Measurements from ENCODE around the gene PPM1J.
A peak's percentile ranks its signal among the peaks of the same experiment; 100 is the strongest.

Gene PPM1J

DNA sequence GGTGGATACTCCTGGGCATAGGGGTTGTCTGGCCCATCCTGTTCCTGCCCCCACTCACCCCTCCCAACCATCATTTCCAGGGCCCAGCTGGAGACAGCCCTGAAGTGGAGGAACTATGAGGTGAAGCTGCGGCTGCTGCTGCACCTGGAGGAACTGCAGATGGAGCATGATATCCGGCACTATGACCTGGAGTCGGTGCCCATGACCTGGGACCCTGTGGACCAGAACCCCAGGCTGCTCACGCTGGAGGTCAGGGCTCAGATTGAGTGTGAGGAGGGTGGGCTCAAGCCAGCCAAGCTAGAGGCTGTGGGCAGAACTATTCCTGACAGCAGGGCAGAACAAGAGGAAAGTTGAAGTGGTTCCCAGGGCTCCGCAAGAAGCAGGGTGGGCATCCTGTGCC, 22.5 kb downstream of the PPM1J start:
- TF ChIP-seq, protein P1, sequence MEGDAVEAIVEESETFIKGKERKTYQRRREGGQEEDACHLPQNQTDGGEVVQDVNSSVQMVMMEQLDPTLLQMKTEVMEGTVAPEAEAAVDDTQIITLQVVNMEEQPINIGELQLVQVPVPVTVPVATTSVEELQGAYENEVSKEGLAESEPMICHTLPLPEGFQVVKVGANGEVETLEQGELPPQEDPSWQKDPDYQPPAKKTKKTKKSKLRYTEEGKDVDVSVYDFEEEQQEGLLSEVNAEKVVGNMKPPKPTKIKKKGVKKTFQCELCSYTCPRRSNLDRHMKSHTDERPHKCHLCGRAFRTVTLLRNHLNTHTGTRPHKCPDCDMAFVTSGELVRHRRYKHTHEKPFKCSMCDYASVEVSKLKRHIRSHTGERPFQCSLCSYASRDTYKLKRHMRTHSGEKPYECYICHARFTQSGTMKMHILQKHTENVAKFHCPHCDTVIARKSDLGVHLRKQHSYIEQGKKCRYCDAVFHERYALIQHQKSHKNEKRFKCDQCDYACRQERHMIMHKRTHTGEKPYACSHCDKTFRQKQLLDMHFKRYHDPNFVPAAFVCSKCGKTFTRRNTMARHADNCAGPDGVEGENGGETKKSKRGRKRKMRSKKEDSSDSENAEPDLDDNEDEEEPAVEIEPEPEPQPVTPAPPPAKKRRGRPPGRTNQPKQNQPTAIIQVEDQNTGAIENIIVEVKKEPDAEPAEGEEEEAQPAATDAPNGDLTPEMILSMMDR (IDR thresholded peaks at IDR 0.05; ENCODE audit: insufficient read depth, low read depth, low read length, missing control alignments): no peak
- DNase-seq (ENCODE audit: low read depth): no peak

DNA sequence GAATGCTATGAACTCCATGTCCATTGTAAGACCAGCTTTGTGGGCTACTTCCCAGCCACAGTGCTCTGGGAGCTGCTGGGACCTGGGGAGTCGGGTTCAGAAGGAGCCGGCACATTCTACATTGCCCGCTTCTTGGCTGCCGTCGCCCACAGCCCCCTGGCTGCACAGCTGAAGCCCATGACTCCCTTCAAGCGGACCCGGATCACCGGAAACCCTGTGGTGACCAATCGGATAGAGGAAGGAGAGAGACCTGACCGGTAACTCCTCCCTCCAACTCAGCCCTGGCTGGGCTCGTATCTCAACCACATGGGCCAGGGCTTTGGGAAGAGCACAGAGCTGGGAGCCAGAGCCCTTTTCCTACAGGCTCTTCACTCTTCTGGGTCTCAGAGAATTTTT, 25.3 kb downstream of the PPM1J start:
- TF ChIP-seq, protein P1 (IDR thresholded peaks at IDR 0.05; ENCODE audit: insufficient read depth, low read depth, low read length, missing control alignments): no peak
- H3K4me3 ChIP-seq (ENCODE audit: low read length): no peak overlapping the region
- no peak for DNase-seq (ENCODE audit: low read depth)

More for the DNA sequence above, 22.5 kb downstream of the PPM1J start:
- no peak overlapping the region for H3K4me3 ChIP-seq (ENCODE audit: low read length)

DNA sequence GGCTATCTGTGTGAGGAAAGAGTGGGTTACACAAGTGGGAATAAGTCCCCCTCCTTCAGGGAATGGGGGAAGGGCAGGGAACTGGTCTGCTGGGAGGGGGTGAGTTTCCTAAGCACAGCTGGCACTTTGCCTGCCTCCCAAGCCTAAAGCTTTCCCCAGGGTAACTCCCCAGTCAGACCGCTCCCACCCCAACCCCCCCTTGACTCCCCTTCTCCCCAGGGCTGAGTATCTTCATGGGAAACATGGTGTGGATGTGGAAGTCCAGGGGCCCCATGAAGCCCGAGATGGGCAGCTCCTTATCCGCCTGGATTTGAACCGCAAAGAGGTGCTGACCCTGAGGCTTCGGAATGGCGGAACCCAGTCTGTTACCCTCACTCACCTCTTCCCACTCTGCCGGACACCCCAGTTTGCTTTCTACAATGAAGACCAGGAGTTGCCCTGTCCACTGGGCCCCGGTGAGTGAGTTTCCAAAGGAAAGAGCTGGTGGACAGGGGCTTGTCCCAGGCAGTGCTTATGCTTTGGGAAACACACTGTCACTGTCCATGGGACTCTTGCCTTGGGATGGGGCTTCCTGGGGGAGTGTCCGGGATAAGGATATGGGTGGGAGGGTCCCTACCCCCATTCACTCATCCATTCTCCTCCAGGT, 25.8 kb downstream of the PPM1J start:
- no peak for DNase-seq (ENCODE audit: low read depth)
- TF ChIP-seq, protein P1 (IDR thresholded peaks at IDR 0.05; ENCODE audit: insufficient read depth, low read depth, low read length, missing control alignments): no peak
- no peak overlapping the region for H3K4me3 ChIP-seq (ENCODE audit: low read length)

DNA sequence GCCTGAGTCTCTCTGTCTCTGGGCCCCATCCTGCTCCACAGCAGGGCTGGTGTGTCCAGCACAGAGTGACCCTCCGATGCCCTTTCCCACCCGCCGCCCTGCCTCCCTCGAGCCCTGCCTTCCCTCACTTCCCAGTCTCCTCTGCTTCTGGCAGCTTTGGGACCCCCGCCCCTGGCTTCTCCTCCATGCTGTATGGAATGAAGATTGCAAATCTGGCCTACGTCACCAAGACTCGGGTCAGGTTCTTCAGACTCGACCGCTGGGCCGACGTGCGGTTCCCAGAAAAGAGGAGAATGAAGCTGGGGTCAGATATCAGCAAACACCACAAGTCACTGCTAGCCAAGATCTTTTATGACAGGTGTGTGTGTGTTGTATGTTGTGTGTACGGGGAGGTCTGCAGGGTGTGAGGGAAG, 26.3 kb downstream of the PPM1J start:
- no peak for DNase-seq (ENCODE audit: low read depth)
- TF ChIP-seq, protein P1 (IDR thresholded peaks at IDR 0.05; ENCODE audit: insufficient read depth, low read depth, low read length, missing control alignments): no peak
- H3K4me3 ChIP-seq (ENCODE audit: low read length): no peak overlapping the region

DNA sequence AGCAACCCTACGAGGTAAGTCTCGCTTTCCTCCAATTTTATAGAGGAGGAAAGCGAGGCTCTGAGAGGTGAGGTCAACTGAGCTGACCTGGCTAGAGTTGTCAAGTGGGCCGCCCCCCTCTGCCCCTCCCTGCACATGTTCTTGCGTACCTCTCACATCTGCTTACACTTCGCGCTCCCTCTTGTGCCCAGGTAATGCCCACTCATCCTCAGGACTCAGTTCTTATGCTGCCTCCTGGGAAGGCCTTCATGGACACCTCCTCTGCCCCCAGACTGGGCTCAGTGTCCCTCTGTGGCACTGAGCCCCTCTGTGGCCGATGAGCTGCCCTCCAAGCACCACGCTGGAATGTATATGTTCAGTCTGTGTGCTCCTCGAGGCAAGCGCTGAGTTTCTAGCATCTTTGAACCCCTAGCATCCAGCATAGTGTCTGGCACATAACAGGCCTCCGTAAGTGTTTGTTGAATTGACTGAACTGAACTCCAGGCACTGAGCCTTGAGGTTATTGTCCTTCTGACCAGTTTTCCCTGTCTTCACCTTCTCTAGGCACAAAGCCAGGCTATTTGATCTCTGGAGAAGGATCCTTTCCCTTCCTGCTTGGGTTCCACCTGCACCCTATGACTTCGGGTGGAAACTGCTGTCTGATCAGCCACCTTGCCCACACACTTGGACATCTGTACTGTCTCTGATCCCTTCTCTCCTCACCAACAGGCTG, 27.2 kb downstream of the PPM1J start:
- no peak overlapping the region for H3K4me3 ChIP-seq (ENCODE audit: low read length)
- TF ChIP-seq, protein P1 (IDR thresholded peaks at IDR 0.05; ENCODE audit: insufficient read depth, low read depth, low read length, missing control alignments): no peak
- no peak for DNase-seq (ENCODE audit: low read depth)

DNA sequence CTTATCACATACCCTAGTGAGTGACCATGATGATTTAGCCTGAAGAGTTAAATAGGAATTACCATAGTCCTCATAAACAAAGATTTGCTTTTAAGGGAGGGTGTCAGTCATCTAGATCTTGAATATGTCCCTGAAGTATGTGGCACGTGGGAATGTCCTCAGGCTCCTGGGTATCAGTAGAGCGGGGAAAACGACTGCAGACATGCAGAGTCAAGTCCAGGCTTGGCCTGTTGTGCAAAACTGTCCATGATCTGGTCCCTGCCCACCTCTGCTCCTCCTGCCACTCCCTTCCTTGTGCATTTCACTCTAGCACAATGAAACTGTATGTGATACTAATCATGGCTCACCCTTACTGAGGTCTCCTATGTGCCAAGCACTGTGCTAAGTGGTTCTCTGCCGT, 27.8 kb downstream of the PPM1J start:
- no peak overlapping the region for H3K4me3 ChIP-seq (ENCODE audit: low read length)
- TF ChIP-seq, protein P1 (IDR thresholded peaks at IDR 0.05; ENCODE audit: insufficient read depth, low read depth, low read length, missing control alignments): no peak
- DNase-seq (ENCODE audit: low read depth): peak; percentile 100
